Middle frontal gyrus (tissue), 1 donor: ENCODE measurements around the gene PUSL1.

ENCODE experiments used
- DNase-seq: peaks from one replicate; pipeline ENCODE4 v3.0.0-alpha.2; 2015; ENCODE audit warnings: low spot score; ENCODE audit errors: extremely low spot score

Gene PUSL1

GRCh38 chr1:1294250-1294890, 14.0 kb upstream of the PUSL1 start:
- DNase-seq, result no peak

GRCh38 chr1:1295154-1295923, 13.1 kb upstream of the PUSL1 start:
- no peak for DNase-seq

- DNase-seq, result no peak
These were observed 12.0 kb upstream of the PUSL1 start for GRCh38 chr1:1296070-1297061.

GRCh38 chr1:1297802-1298424, 10.5 kb upstream of the PUSL1 start:
- DNase-seq, result no peak

- peak; percentile 82 for DNase-seq
These were observed 9.3 kb upstream of the PUSL1 start for GRCh38 chr1:1298861-1299685.

GRCh38 chr1:1299686-1300351, 8.6 kb upstream of the PUSL1 start:
- no peak for DNase-seq

GRCh38 chr1:1300352-1300739, 8.1 kb upstream of the PUSL1 start:
- DNase-seq, result no peak

GRCh38 chr1:1302006-1302430, 6.4 kb upstream of the PUSL1 start:
- DNase-seq, result no peak

- no peak for DNase-seq
These were observed 5.4 kb upstream of the PUSL1 start for GRCh38 chr1:1302951-1303509.

- DNase-seq, result no peak
These were observed 4.7 kb upstream of the PUSL1 start for GRCh38 chr1:1303736-1304135.

- DNase-seq, result peak; percentile 88
These were observed 3.8 kb upstream of the PUSL1 start for GRCh38 chr1:1304331-1305299.

- DNase-seq, result no peak
These were observed 2.9 kb upstream of the PUSL1 start for GRCh38 chr1:1305300-1306069.

- DNase-seq, result no peak
These were observed 2.2 kb upstream of the PUSL1 start for GRCh38 chr1:1306070-1306660.

- DNase-seq, result no peak
These were observed 1.6 kb upstream of the PUSL1 start for GRCh38 chr1:1306661-1307260.

- DNase-seq, result no peak
These were observed 1.0 kb upstream of the PUSL1 start for GRCh38 chr1:1307261-1307922.

- no peak for DNase-seq
These were observed 406 bp downstream of the PUSL1 start for GRCh38 chr1:1308756-1309250.
